HepG2 (cell line): ENCODE measurements around the gene FAM241B.

Experiments used
- CTCF ChIP-seq: sonication (generic); formaldehyde crosslinking; IDR thresholded peaks from 2 replicates; pipeline ENCODE4 v1.5.0; 2020; ENCODE audit warnings: mild to moderate bottlenecking, missing genetic modification reagents, moderate library complexity
- FOXK1 ChIP-seq: sonication (generic); formaldehyde crosslinking; IDR thresholded peaks from 2 replicates; pipeline ENCODE4 v1.4.0; 2020; ENCODE audit warnings: low read depth, missing genetic modification reagents, borderline replicate concordance
- PAX8 ChIP-seq: sonication (generic); formaldehyde crosslinking; IDR thresholded peaks from 2 replicates; pipeline ENCODE4 v1.8.0; 2022; ENCODE audit warnings: mild to moderate bottlenecking, missing genetic modification reagents, borderline replicate concordance
- RAD21 ChIP-seq: fragments of 450-650 bp; formaldehyde crosslinking; IDR thresholded peaks from 2 replicates; pipeline ENCODE4 v1.5.0; 2020; ENCODE audit warnings: mild to moderate bottlenecking
- SP4 ChIP-seq: sonication (generic); formaldehyde crosslinking; IDR thresholded peaks from 2 replicates; pipeline ENCODE4 v1.8.1; 2023; ENCODE audit warnings: mild to moderate bottlenecking, missing genetic modification reagents
- SP5 ChIP-seq: IDR thresholded peaks from 2 replicates; pipeline ENCODE4 v1.6.1; 2016; ENCODE audit warnings: low read depth, borderline replicate concordance

GRCh38 chr10:69653561-69653960 is 23.5 kb downstream of the FAM241B start:
- TF ChIP-seq SP4 (CRISPR knock-in tag) (no peak), FOXK1 (CRISPR knock-in tag) (no peak), SP5 (CRISPR knock-in tag) (no peak), RAD21 (no peak), PAX8 (CRISPR knock-in tag) (no peak), CTCF (no peak)
